HCT116 (cell line): Measurements from ENCODE around the gene ATP8B4. TPM values are rescaled to one million over a fixed set of nuclear protein-coding genes. Genes with fewer than 3 reads are reported as not detected.

Source experiments
- ATAC-seq: fragments of 200-7000 bp; cut with Tn5 transposase; 2 replicates; pipeline ENCODE4 v1.9.1; 2020; ENCODE audit warnings: mild to moderate bottlenecking, moderate library complexity
- BruUV-seq: library from RNA; stranded (reverse); fragments of 400-500 nt; replicated peaks from 2 replicates; lab custom pipeline; 2021; lab: Mats Ljungman, UMichigan
- CTCF ChIA-PET: fragments of 300-600 bp; sonication (Branson Sonifier 250); formaldehyde crosslinking; loops from one replicate; lab custom pipeline; 2021; ENCODE audit warnings: antibody characterized with exemption; lab: Charles Lee
- POLR2A ChIA-PET: fragments of 300-600, 350-600 bp; sonication (Branson Sonifier 250); formaldehyde crosslinking; loops from one replicate; lab custom pipeline; 2021; ENCODE audit warnings: antibody characterized with exemption; lab: Charles Lee
- RAD21 ChIA-PET, 2 experiments: fragments of 300-600 bp; sonication (Branson Sonifier 250); formaldehyde crosslinking; loops; one replicate each; lab custom pipeline; 2023; ENCODE audit warnings: low total read pairs in 2 of 2; ENCODE audit not compliant: uncharacterized antibody in 2 of 2, unreplicated experiment in 2 of 2, low non-redundant PET in 1 of 2; lab: Charles Lee
- DNase-seq: peaks from one replicate; pipeline ENCODE4 v3.0.0-alpha.2; 2010; ENCODE audit warnings: low read depth, low spot score
- H2AFZ ChIP-seq: fragments of 200-600 bp; shearing (Covaris generic), sonication (generic); 2 replicates; pipeline ENCODE4 v1.6.1; 2017; ENCODE audit warnings: low read depth, mixed run types, mixed read lengths, antibody characterized with exemption, low read length; ENCODE audit not compliant: poor library complexity, severe bottlenecking
- H3K27ac ChIP-seq: 2 replicates; pipeline ENCODE4 v1.5.1; 2012; ENCODE audit warnings: low read depth, low read length
- H3K27me3 ChIP-seq: fragments of 200-600 bp; sonication (generic); 2 replicates; pipeline ENCODE4 v1.6.1; 2016; ENCODE audit warnings: mixed run types, low read length, mixed read lengths; ENCODE audit not compliant: insufficient read depth
- H3K36me3 ChIP-seq, 2 experiments: fragments of 200-500 bp in 1 of 2; fragments of 200-600 bp in 1 of 2; sonication (Bioruptor generic) in 1 of 2; sonication (generic) in 1 of 2; 2 replicates each; pipeline versions ENCODE4 v1.5.1 to v1.6.1; 2014 to 2016; ENCODE audit warnings: low read length in 2 of 2, inconsistent platforms in 1 of 2, mixed read lengths in 1 of 2, mixed run types in 1 of 2; ENCODE audit not compliant: insufficient read depth in 2 of 2, control insufficient read depth in 1 of 2
- H3K4me1 ChIP-seq, 2 experiments: fragments of 200-600 bp in 1 of 2; sonication (generic) in 1 of 2; 2 replicates each; pipeline versions ENCODE4 v1.5.1 to v1.6.1; 2012 to 2017; ENCODE audit warnings: low read length in 2 of 2, inconsistent platforms in 1 of 2, mild to moderate bottlenecking in 1 of 2, mixed read lengths in 1 of 2, mixed run types in 1 of 2, moderate library complexity in 1 of 2; ENCODE audit not compliant: insufficient read depth in 2 of 2, control insufficient read depth in 1 of 2
- H3K4me2 ChIP-seq: fragments of 200-600 bp; sonication (generic); 2 replicates; pipeline ENCODE4 v1.6.1; 2017; ENCODE audit warnings: mixed run types, low read length, mixed read lengths
- H3K4me3 ChIP-seq, 2 experiments: fragments of 200-600 bp in 1 of 2; sonication (generic) in 1 of 2; replicated peaks in 1 of 2; 2 replicates each; pipeline ENCODE4 v1.5.1; 2011 to 2016; ENCODE audit warnings: low read length in 2 of 2, control low read depth in 1 of 2, low read depth in 1 of 2, mild to moderate bottlenecking in 1 of 2, mixed read lengths in 1 of 2, mixed run types in 1 of 2
- H3K79me2 ChIP-seq: fragments of 200-600 bp; sonication (generic); 2 replicates; pipeline ENCODE4 v1.6.1; 2017; ENCODE audit warnings: mild to moderate bottlenecking, mixed run types, low read length, moderate library complexity, mixed read lengths; ENCODE audit not compliant: insufficient read depth
- H3K9ac ChIP-seq: fragments of 200-600 bp; sonication (generic); 2 replicates; pipeline ENCODE4 v1.6.1; 2016; ENCODE audit warnings: low read length, mixed read lengths
- H3K9me2 ChIP-seq: fragments of 200-600 bp; sonication (generic), shearing (Covaris generic); 2 replicates; pipeline ENCODE4 v1.6.1; 2017; ENCODE audit warnings: mixed run types, mild to moderate bottlenecking, moderate library complexity; ENCODE audit not compliant: insufficient read depth
- H3K9me3 ChIP-seq, 2 experiments: fragments of 200-500 bp in 1 of 2; fragments of 200-600 bp in 1 of 2; sonication (Bioruptor generic) in 1 of 2; sonication (generic) in 1 of 2; 2 replicates each; pipeline ENCODE4 v1.6.1; 2014 to 2017; ENCODE audit warnings: low read length in 2 of 2, mixed read lengths in 2 of 2, inconsistent platforms in 1 of 2, low read depth in 1 of 2, mild to moderate bottlenecking in 1 of 2, mixed run types in 1 of 2, moderate library complexity in 1 of 2; ENCODE audit not compliant: control insufficient read depth in 1 of 2, insufficient read depth in 1 of 2
- H4K20me1 ChIP-seq: fragments of 200-600 bp; sonication (generic), shearing (Covaris generic); 2 replicates; pipeline ENCODE4 v1.6.1; 2017; ENCODE audit warnings: mixed run types, mild to moderate bottlenecking, moderate library complexity; ENCODE audit not compliant: insufficient read depth
- EGR1 ChIP-seq: IDR thresholded peaks from 2 replicates; pipeline ENCODE4 v1.6.1; 2012; ENCODE audit warnings: low read depth
- ELF1 ChIP-seq: IDR thresholded peaks from 2 replicates; pipeline ENCODE4 v1.6.1; 2012; ENCODE audit warnings: low read depth, borderline replicate concordance
- EZH2 ChIP-seq: fragments of 200-600 bp; sonication (generic); IDR thresholded peaks from 2 replicates; pipeline ENCODE4 v1.6.1; 2017; ENCODE audit warnings: antibody characterized with exemption, mixed run types
- EZH2phosphoT487 ChIP-seq: fragments of 200-600 bp; IDR thresholded peaks from 2 replicates; pipeline ENCODE4 v1.6.1; 2018; ENCODE audit warnings: antibody characterized with exemption, borderline replicate concordance
- FOSL1 ChIP-seq: IDR thresholded peaks from 2 replicates; pipeline ENCODE4 v1.6.1; 2012; ENCODE audit warnings: low read depth
- JUND ChIP-seq: IDR thresholded peaks from 2 replicates; pipeline ENCODE4 v1.6.1; 2012
- MAX ChIP-seq: IDR thresholded peaks from 2 replicates; pipeline ENCODE4 v1.6.1; 2012
- POLR2AphosphoS5 ChIP-seq: IDR thresholded peaks from 2 replicates; pipeline ENCODE4 v1.6.1; 2011; ENCODE audit warnings: mild to moderate bottlenecking, low read depth, low read length, moderate library complexity
- RAD21 ChIP-seq: IDR thresholded peaks from 2 replicates; pipeline ENCODE4 v1.6.1; 2012; ENCODE audit warnings: low read depth, mild to moderate bottlenecking
- REST ChIP-seq: IDR thresholded peaks from 2 replicates; pipeline ENCODE4 v1.6.1; 2012; ENCODE audit warnings: low read depth
- SIN3A ChIP-seq: IDR thresholded peaks from 2 replicates; pipeline ENCODE4 v1.6.1; 2012; ENCODE audit warnings: low read depth
- SRF ChIP-seq: IDR thresholded peaks from 2 replicates; pipeline ENCODE4 v1.6.1; 2012; ENCODE audit warnings: low read depth
- TCF7L2 ChIP-seq: IDR thresholded peaks from 2 replicates; pipeline ENCODE4 v1.7.0; 2011; ENCODE audit warnings: borderline replicate concordance, inconsistent platforms; ENCODE audit not compliant: insufficient read depth, insufficient read length; ENCODE audit errors: extremely low read depth
- YY1 ChIP-seq: IDR thresholded peaks from 2 replicates; pipeline ENCODE4 v1.6.1; 2011; ENCODE audit warnings: low read length, low read depth, moderate library complexity, mild to moderate bottlenecking; ENCODE audit not compliant: insufficient replicate concordance; ENCODE audit errors: extremely low read depth
- ZBTB33 ChIP-seq: IDR thresholded peaks from 2 replicates; pipeline ENCODE4 v1.6.1; 2011; ENCODE audit warnings: mild to moderate bottlenecking, low read length, moderate library complexity; ENCODE audit not compliant: insufficient replicate concordance; ENCODE audit errors: extremely low read depth
- ZNF274 ChIP-seq: fragments of 200-500 bp; sonication (Bioruptor generic); IDR thresholded peaks from 2 replicates; pipeline ENCODE4 v1.6.1; 2014; ENCODE audit warnings: mild to moderate bottlenecking, low read depth, low read length, inconsistent platforms
- intact Hi-C: fragments of 100-400 bp; cut with micrococcal nuclease; formaldehyde crosslinking; loops from 2 replicates; pipeline ENCODE4 v1.10.0; 2022
- total RNA-seq: library from RNA; stranded (reverse); gene quantifications from one replicate; pipeline ENCODE4 v1.2.1, GENCODE V29; 2021; ENCODE audit not compliant: unreplicated experiment

Gene ATP8B4
- total RNA-seq, 1 experiment from 2014 or later, result 0.25 TPM

GRCh38 chr15:50053055-50053856, 65.8 kb downstream of the ATP8B4 start:
- Histone ChIP-seq H3K9ac (no peak overlapping the region), H3K36me3 (no peaks in the 10 kb centered on the region), H3K4me3 (no peak overlapping the region), H4K20me1 (no peaks in the 10 kb centered on the region), H3K4me2 (no peak overlapping the region), H3K9me2 (no peaks in the 10 kb centered on the region), H2AFZ (no peak overlapping the region), H3K79me2 (no peaks in the 10 kb centered on the region), H3K9me3 (no peaks in the 10 kb centered on the region), H3K27me3 (no peaks in the 10 kb centered on the region), H3K4me1 (no peaks in the 10 kb centered on the region), H3K27ac (no peak overlapping the region)
- POLR2A ChIA-PET, result no interaction called here
- no peak for DNase-seq
- BruUV-seq, result no TSS peak
- TF ChIP-seq SIN3A (no peak), SRF (no peak), POLR2AphosphoS5 (no peak), EZH2 (no peak), EGR1 (no peak), FOSL1 (no peak), TCF7L2 (no peak), EZH2phosphoT487 (no peak), REST (no peak), ELF1 (no peak), ZNF274 (no peak), JUND (no peak), MAX (no peak), YY1 (no peak), RAD21 (no peak), ZBTB33 (no peak)
- CTCF ChIA-PET, result interaction anchor here (1.1 kb wide), 1 partner anchor 177 kb away, joined by 5 read pairs; no protein-coding TSS in a partner anchor
- RAD21 ChIA-PET, result no interaction called here
- no peak for ATAC-seq
- intact Hi-C loops, result loop anchor here (5.0 to 10.0 kb wide), 3 partner anchors 178 to 1191 kb away; no protein-coding TSS in a partner anchor
